DMS153 (cell line): ENCODE data around the gene PROC.

Experiments used
- DNase-seq: peaks from one replicate; lab custom pipeline; 2025; lab: John Stamatoyannopoulos, UW

The PROC gene

GRCh38 chr2:127456960-127457359 is 38.7 kb downstream of the PROC start:
- no peak for DNase-seq

GRCh38 chr2:127462461-127462860 is 44.2 kb downstream of the PROC start:
- DNase-seq = no peak

DNA sequence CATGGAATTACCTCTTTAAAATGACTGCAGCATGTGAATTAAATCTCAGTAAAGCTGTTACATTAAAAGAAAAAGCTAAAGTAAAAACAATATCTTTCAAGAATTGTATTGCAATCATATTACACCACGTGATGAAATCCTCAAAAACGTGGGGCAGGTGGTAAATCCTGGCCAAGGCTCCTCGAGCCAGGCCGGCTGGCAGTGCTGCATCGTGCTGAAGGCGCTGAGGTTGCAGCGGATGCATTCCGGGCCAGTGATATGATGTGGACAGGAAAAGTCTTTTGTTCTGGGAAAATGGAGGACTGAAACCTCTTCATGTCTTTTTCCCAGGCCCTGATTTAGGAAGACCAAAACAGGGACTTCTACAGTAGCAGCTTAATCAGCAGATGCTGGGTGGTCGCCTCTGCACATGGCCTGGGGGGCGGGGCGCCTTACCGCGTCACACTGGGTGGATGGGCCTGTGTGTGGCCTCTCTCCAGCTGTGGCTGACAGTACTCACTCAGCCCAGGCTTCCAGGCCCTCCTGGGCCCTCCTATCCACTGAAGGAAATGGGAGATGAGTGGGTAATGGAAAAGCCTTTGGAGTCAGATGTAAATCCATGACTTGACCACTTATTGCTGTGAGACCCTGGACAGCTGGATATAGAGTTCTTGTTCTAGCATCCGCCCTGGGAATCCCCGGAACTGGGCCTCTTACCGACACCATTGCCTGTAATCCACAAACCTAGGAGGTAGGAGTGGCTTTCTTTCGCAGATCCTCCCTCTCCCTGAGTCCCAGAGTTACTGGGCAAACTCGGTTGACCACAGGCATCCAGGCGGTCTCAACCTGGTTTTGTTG is 45.1 kb downstream of the PROC start:
- DNase-seq = no peak

DNA sequence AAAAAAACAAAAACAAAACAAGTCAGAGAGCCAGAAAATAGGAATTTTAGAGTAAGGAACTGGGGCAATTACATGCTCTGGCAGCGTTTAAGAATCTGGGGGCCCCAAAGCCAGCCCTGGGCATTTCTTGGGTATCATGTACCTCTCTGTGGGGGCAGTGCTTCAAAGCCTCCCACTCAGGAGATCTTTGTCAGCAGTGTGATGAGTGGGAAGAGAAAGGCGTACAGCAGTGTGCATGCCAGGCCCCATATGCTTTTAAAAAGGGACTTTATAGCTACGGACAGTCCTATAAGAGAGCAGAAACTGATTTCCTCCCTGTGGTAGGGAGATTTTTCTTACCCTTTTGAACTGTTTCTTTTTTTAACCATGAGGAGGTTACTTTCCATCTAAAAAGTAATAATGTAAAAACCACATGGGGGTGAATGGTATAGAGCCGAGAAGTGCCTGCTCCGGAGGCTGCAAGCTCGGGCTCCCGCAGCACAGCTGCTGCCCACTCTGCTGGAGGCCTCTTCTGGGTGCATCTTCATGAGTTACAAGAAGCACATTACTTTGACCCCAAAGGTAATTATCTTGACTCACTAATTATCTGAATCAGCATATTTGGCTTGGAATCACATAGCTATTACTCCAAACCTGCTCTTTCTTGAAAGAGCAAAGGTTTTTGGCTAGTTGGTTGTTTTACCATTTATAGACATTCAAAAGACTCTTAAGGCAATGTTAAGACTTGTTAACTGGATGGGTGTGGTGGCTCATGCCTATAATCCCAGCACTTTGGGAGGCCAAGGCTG is 46.4 kb downstream of the PROC start:
- DNase-seq = no peak

DNA sequence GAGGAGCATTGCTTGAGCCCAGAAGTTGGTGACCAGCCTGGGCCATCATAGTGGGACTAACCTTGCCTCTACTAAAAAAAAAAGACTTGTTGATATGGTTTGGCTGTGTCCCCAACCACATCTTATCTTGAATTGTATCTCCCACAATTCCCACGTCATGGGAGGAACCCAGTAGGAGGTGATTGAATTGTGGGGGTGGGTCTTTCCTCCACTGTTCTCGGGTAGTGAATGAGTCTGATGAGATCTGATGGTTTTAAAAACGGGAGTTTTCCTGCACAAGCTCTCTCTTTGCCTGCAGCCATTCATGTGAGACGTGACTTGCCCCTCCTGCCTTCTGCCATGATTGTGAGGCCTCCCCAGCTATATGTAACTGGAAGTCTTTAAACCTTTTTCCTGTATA is 47.0 kb downstream of the PROC start:
- no peak for DNase-seq

DNA sequence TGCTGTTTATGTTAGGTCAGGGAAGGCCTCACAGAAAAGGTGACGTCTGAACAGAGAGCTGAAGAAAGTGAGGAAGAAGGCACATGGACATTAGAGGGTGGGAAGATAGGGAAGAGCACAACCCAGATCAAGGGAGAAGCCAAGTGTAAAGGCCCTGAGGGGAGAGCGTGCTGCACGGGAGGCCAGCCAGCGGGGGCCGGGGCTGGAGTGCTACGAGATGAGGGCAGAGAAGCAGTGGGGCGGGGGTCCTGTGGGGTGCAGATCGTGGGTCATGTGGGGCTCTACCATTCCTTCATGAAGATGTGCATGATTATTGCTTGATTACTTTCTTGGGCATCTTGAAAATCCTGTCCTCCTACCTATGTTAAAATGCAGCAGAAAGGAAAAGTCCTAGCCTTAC is 50.8 kb downstream of the PROC start:
- no peak for DNase-seq

- no peak for DNase-seq
Measured at GRCh38 chr2:127469974-127470373, 51.7 kb downstream of the PROC start.

- DNase-seq = no peak
Measured at GRCh38 chr2:127471286-127471988, 53.2 kb downstream of the PROC start.

DNA sequence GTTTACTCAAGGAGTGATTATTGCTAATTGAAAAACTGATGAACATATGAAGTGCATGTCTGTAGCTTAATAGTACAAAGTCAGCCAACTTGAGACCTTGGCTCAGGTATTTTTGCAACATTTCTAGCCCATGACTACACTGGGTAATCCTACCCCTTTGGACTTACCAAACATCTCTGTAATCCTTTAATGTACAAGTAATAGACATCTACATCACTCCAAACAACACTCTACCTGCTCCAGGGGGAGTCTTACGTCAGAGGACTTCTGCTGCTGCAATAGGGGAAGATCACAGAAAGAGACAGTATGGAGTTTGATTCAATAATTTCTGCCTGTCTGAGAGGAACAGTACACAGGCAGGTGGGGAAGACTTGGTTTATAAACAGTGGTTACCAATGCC is 54.0 kb downstream of the PROC start:
- DNase-seq = no peak

DNA sequence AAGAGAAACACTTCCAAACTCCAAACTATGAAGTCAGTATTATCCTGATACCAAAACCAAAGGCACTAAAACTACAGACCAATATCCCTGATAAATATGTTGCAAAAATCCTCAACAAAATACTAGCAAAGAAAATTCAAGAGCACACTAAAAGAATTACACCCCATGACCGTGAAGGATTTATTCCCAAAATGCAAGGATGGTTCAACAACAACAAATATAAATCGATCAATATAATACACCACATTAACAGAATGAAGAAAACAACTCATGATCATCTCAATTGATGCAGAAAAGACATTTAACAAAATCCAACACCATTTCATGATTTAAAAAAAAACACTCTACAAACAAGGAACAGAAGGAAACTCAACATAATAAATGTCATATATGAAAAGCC is 57.6 kb downstream of the PROC start:
- no peak for DNase-seq
